Heart left ventricle (tissue), 13 donors: ENCODE measurements around the gene PAM16.

Source experiments
- CTCF ChIP-seq, 12 donors: fragments of 200-600 bp; sonication (generic) in 4 of 12; IDR thresholded peaks; one replicate each; pipeline versions ENCODE4 v1.5.0 to v1.8.0; 2018 to 2022; ENCODE audit warnings: antibody characterized with exemption in 12 of 12, mild to moderate bottlenecking in 5 of 12
- POLR2A ChIP-seq, 2 donors: fragments of 450-650 bp; IDR thresholded peaks; one replicate each; pipeline ENCODE4 v1.6.1; 2017; ENCODE audit warnings: antibody characterized with exemption in 2 of 2, mild to moderate bottlenecking in 2 of 2, moderate library complexity in 2 of 2
- donor health status: ischemic (EF 13 %, LVEDD 7.1; RV severe dilation, severe dysfunction).
- donor health status: DM: no; HTN: yes; CAD: no.
- donor health status: DM: no; HTN: no; CAD: no.
- donor health status: ischemic (EF 25% LVEDD 6.9; RV normal size, moderate dysfunction).
- donor health status: ischemic (EF 25% LVEDD 5.7; RV mildly dilated, moderate dysfunction).
- donor health status: ischemic (EF 35%, LVEDD 5.7; RV mildly dilated, moderate dysfunction).
- donor health status: nonischemic (EF 11% LVEDD 7.7; RV severe dilation, severe dysfunction).
- donor health status: DM: yes; HTN: yes; CAD: no.
- donor health status: PGD.
- donor health status: ischemic (EF 29% LVEDD 5.4; RV normal size, mild dysfunction).
- donor health status: nonischemic (EF 23%, LVEDD 6.1; RV moderate dilation, normal function).

DNA sequence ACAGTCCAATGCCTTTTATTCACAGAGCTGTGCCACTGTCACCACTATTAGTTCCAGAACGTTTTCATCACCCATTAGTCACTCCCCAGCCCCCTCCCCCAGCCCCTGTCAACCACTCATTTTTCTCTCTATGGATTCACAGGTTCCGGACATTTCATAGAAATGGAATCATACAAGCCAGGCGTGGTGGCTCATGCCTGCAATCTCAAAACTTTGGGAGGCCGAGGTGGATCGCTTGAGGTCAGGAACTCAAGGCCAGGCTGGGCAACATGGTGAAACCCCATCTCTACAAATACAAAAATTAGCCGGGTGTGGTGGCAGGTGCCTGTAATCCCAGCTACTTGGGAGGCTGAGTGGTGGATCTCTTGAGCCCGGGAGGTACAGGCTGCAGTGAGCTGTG, 759 bp upstream of the PAM16 start:
- no peak for TF ChIP-seq CTCF (IDR thresholded peaks at IDR 0.05)
- no peak for TF ChIP-seq POLR2A (IDR thresholded peaks at IDR 0.05)
